NCI-H2196 treated with DMSO at 0.1 percent for 48 hours (cell line): ENCODE measurements around the gene POU5F1.
A peak's percentile ranks its signal among the peaks of the same experiment; 100 is the strongest.
"Not testable (repeated sequence)": the region's sequence is repeated elsewhere in the genome, so short reads cannot be mapped to it uniquely, and the experiment has no call there.

Experiments
- DNase-seq: peaks from one replicate; lab custom pipeline; 2025; ENCODE audit not compliant: unreplicated experiment; lab: John Stamatoyannopoulos, UW

Gene POU5F1

GRCh38 chr6:31170600-31170881, at the start of gene POU5F1:
Gene POU5F1, minus strand, starts transcription at chr6:31170682. Its CDS starts 62 bp downstream, at chr6:31170620.
- DNase-seq: no peak

DNA sequence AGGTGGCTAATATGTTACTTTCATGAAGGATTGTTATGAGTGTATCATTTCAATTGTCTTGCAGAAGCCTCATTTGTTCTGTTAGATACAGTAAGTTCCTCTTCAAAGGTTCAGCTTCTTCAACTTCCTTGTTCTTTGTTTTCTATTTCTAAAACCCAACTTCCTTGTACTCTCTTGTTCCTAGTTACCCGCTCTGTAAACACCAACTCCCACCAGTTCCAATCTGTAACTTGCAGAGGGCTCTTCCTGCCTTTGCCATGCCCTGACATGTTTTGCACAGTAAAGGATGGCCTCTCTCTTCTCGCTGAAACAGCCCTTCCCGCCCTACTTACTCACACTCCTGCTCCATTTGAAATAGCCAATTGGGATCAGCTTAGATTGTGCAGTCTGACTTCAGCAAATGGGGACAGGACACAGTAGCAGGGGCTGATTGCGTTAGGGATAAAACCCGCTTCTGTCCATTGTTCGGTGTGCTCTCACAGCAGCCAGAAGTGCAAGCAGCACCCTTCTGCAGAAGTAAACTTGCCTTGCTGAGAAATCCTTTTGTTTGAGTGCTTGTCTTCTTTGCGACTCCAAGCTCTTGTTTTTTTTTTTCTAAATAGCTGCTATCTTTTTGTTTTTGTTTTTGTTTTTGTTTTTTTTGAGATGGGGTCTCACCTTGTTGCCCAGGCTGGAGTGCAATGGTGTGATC, 45.9 kb upstream of the POU5F1 start:
- DNase-seq: no peak

GRCh38 chr6:31215216-31215615, 44.7 kb upstream of the POU5F1 start:
- not testable (repeated sequence) for DNase-seq

DNA sequence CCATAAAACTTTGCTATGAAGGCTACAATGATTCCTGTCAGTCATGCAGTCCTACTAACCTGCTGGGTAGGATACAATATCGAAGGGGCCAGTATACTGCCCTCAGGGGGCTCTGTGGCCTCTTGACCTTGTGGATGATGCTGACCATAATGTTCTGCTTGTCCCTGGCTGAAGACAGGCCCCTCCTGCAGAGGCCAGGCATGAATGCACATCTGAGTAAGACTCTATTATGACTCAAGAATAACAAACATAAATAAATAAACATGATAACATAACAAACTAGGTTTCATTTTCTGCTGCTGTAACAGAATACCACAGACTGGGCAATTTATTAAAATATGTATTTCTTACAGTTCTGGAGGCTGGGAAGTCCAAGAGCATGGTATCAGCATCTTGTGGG, 44.0 kb upstream of the POU5F1 start:
- DNase-seq: no peak

DNA sequence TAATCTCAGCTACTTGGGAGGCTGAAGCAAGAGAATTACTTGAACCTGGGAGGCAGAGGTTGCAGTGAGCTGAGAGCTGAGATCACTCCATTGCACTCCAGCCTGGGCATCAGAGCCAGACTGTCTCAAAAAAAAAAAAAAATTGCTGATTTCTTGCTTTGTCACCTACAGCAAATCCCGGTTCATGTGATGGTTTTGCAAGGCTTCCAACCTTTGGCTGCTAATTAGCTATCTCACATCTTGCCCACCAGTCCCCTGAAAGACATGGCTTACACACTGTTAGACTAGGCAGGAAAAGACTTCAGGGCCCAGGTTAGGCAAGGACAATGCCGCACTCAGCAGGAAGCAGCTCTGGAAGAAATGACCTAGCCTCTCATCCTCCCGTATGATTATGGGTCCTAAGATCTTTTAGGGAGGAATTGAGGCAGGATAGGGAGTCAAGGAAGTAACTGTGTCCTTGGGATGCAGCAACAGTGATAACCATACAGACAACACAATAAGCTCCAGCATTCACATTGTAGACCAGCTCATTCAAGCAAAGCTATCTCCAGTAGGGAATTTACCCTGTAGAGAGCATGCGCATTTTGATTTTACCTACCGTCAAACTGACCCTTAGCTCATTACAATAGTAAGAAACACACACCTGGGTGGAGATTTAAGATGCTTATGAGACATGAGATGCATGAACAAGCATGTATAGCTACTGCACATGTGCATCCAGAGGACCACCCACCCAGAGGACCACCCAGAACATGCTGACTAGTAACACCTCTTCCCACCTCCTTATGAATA, 40.5 kb upstream of the POU5F1 start:
- DNase-seq: no peak

DNA sequence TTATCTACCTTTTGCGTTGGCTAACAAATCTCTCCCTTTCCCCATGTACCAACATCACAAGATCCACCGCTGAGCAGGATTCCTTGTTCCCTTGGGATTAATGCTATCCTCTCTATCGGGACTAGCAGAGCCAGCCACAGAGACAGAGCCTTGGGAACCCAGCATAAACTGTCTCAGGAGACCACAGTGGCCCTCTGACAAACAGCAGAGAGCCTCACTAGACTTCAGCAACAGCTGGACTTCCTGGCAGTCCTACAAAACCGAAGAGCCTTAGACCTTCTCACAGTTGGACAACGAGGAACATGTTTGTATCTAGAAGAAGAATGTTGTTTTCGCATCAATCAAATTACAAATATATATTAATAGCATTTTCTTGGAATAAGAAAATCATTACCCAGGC, 39.6 kb upstream of the POU5F1 start:
- no peak for DNase-seq

DNA sequence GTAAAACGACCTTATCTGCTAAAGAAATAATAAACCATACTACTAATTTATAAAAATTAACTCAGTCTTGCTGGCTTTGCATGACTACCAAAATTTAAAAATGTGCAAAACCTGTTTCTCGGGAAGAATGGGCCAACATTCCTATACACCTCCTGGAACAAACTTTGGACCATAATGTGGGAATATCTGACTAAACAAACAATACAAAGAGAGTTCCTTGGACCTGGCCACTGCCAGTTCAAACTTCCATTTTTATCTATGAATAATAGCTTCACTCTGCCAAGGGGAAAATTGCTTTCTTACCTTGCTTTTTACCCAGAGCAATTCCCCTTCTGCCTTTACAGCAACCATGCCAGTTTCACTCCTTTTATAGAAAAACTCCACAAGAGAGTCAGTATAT, 38.7 kb upstream of the POU5F1 start:
- DNase-seq: no peak

GRCh38 chr6:31208506-31208905, 38.0 kb upstream of the POU5F1 start:
- no peak for DNase-seq

DNA sequence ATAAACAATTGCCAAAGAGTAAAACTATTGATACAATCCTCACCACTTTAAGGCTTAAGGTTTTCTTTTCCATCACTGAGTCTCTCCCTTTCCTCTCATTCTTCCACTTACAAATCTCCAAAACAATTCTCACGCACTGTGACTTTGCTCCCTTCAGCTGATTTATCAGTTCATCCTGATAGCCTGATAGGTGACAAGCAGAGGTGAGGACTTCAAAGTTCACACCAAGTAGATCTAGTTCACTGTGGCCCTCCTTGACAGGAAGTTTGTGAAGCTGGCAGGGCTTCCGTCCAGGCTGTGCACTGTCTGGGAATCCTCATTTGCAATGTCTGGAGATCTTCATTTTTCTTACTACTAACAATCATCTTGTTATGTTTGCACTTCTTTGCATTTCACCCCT, 35.2 kb upstream of the POU5F1 start:
- no peak for DNase-seq

- no peak for DNase-seq
Measured at GRCh38 chr6:31204751-31205145, 34.3 kb upstream of the POU5F1 start.

- DNase-seq: peak; percentile 90
Measured at GRCh38 chr6:31203345-31203979, 33.0 kb upstream of the POU5F1 start.

- DNase-seq: peak; percentile 25
Measured at GRCh38 chr6:31202259-31203166, 32.0 kb upstream of the POU5F1 start.

DNA sequence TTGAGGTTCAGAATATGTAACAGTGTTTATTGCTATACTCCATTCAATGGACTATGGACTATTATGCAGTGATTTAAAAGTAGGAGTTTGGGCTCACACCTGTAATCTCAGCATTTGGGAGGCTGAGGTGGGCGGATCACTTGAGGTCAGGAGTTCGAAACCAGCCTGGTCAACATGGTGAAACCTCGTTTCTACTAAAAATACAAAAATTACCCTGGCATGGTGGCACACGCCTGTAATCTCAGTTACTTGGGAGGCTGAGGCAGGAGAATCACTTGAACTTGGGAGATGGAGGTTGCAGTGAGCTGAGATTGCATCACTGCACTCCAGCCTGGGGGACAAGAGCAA, 28.6 kb upstream of the POU5F1 start:
- DNase-seq: not testable (repeated sequence)

GRCh38 chr6:31197559-31198305, 27.2 kb upstream of the POU5F1 start:
- peak; percentile 78 for DNase-seq

DNA sequence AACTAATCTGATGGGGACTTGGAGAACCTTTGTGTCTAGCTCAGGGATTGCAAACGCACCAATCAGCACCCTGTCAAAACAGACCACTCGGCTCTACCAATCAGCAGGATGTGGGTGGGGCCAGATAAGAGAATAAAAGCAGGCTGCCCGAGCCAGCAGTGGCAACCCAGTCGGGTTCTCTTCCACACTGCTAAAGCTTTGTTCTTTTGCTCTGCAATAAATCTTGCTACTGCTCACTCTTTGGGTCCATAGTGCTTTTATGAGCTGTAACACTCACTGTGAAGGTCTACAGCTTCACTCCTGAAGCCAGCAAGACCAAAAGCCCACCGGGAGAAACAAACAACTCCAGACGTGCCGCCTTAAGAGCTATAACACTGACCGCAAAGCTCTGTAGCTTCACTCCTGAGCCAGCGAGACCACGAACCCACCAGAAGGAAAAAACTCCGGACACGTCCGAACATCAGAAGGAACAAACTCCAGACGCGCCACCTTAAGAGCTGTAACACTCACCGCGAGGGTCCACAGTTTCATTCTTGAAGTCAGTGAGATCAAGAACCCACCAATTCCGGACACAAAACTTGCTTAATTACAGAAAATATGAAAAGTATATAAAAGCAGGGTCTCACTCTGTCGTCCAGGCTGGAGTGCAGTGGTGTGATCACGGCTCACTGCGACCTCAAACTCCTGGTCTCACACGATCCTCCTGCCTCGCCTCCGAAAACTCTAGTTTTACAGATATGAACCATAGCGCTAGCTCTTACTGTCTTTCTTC, 26.0 kb upstream of the POU5F1 start:
- not testable (repeated sequence) for DNase-seq

- not testable (repeated sequence) for DNase-seq
Measured at GRCh38 chr6:31195308-31195979, 25.0 kb upstream of the POU5F1 start.

DNA sequence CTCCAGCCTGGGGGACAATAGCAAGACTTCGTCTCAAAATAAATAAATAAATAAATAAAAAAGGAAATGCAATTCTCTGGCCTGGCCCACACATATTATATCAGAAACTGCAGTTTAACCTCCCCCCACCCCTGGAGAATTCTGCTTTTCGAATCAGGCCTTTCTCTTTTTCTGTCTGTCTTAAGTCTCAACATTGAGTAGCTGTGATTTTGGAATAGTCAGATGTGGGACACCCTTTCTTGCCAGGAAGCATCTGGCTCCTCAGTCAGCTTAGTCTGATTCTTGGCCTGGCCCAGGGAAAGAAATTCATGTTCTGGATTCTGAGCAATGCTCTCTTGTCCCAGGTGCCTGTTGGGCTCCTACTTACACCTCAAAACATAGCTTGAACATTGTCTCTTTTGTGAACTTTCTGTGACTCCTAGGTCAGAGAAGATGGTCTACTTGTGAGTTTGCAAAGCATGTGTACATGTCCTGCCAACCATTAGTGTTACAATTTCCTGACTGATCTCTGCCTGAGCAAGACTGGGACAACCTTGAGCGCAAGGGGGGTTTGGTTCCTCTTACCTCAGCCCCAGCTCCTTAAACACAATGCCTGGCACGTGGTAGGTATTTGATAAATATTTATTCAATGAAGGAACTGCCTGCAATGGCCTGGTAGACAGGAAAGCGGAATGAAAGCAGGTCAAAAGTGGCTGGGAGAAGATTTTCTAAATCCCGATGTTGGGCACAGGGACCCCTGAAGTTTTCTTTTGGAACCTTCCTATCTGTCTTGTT, 23.8 kb upstream of the POU5F1 start:
- DNase-seq: no peak

DNA sequence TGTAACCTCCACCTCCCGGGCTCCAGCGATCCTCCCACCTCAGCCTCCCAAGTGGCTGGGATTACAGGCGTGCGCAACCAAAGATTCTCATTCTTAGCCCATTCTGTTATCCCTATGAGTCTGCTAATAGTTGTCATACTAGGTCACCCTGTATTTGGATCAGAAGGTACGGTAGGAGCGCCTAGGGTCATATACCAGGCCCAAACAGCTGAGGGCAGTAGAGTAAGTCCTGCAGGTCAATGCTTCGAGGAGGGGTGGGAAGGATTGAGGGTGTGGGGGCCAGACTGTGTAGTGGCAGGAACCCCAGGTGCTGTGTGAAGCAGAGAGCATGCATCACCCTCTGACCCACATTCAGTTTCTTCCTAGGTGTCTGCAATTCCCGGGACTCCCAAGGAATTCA, 22.7 kb upstream of the POU5F1 start:
- DNase-seq: no peak
